RWPE1 (cell line): ENCODE data around the gene CSTF1.

Experiments
- CTCF ChIA-PET: fragments of 350-600 bp; sonication (Branson Sonifier 250); formaldehyde crosslinking; extraction: SDS; loops from one replicate; lab custom pipeline; 2021; lab: Yijun Ruan, JAX
- POLR2A ChIA-PET: fragments of 400-600 bp; formaldehyde crosslinking; extraction: SDS; loops from one replicate; lab custom pipeline; 2020; ENCODE audit warnings: antibody characterized with exemption; ENCODE audit not compliant: low non-redundant PET; lab: Yijun Ruan, JAX
- DNase-seq: peaks from one replicate; pipeline ENCODE4 v3.0.0; 2012; ENCODE audit warnings: low spot score
- H3K27ac ChIP-seq: fragments of 450-650 bp; 2 replicates; pipeline ENCODE4 v1.5.1; 2017
- TF ChIP-seq, protein P1 (sequence below): fragments of 450-650 bp; conservative IDR thresholded peaks from 2 replicates; pipeline ENCODE4 v1.5.1; 2017; ENCODE audit warnings: low read depth, mild to moderate bottlenecking

The CSTF1 gene

DNA sequence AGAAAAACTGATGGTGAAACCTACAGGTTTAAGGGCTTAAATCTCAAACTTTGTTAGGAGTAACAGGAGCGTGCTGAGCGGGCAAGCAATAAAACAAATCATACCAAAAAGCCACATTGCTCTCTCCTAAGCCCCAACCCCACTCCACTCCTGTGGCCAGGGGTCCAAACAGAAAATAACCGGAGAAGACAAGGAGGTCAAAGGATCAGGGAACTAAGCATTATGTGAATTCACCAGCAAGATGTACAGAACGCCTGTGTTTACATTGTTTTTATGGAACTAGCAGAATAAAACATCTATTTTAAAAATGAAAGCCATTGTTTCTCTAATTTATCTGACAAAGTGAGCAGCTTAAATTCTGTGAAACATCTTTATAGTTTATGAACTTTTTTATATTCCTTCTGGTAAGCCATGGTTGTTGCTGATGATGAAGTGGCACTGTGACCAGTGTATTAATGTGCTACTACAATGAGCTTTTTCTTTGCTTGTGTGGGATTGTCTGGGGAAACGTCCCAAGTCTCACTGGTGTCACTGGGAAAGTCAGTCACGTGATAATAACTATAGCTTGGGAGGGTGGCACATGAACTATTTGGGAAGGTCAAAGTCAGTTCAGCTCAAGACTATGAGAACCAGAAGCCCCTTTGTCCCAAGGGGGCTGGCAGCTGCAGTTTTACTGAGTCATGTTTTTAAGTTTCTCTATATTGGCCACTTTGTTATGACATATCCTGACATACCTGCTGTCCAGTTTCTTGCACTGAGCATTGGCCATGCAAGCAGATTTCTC, 23.9 kb upstream of the CSTF1 start:
- no peak for DNase-seq
- TF ChIP-seq, protein P1, sequence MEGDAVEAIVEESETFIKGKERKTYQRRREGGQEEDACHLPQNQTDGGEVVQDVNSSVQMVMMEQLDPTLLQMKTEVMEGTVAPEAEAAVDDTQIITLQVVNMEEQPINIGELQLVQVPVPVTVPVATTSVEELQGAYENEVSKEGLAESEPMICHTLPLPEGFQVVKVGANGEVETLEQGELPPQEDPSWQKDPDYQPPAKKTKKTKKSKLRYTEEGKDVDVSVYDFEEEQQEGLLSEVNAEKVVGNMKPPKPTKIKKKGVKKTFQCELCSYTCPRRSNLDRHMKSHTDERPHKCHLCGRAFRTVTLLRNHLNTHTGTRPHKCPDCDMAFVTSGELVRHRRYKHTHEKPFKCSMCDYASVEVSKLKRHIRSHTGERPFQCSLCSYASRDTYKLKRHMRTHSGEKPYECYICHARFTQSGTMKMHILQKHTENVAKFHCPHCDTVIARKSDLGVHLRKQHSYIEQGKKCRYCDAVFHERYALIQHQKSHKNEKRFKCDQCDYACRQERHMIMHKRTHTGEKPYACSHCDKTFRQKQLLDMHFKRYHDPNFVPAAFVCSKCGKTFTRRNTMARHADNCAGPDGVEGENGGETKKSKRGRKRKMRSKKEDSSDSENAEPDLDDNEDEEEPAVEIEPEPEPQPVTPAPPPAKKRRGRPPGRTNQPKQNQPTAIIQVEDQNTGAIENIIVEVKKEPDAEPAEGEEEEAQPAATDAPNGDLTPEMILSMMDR: no peak
- no peak overlapping the region for H3K27ac ChIP-seq
- ChIA-PET CTCF (interaction anchor here (0.7 kb wide), 1 partner anchor 12 kb away, joined by 3 read pairs; no protein-coding TSS in a partner anchor), POLR2A (no interaction called here)

DNA sequence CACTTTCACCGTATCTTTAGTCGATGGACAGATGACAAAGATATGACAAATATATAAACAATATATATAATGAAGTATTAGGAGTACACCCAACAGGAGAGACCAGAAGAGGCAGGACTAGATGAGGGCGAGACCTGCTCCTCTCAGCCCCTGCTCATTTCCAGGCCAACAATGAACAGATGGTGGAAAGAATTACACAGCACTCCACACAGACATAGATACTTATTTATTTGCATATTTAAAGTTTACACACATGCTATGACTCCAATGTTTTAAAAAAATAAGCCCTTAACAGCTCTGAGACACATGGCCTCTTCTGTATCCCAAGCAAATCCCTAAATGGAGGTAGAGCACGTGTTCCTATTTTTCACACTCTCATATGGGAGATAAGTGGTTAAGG, 23.3 kb upstream of the CSTF1 start:
- CTCF ChIA-PET: interaction anchor here (0.6 kb wide), 1 partner anchor 234 kb away, joined by 4 read pairs; no protein-coding TSS in a partner anchor
- DNase-seq: no peak
- H3K27ac ChIP-seq: no peak overlapping the region
- TF ChIP-seq, protein P1: no peak
- POLR2A ChIA-PET: no interaction called here

DNA sequence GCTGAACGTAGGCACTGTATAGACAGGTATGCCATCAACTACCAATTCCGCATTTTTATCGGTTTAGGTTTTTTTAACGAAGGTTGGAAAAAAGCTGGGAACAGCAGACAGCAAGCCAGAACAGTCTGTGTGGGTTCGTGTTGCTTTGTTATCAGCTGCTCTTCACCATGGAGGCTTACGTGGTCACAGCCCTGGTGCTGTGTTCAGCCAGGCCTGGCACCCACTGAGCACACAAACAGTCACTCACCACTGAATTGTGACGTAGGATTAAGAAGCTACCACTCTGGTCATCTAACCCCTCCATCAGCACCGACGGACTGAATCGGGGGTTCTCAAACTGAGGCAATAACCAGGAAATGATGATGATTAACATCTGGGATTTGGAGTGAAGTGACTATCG, 20.5 kb upstream of the CSTF1 start:
- ChIA-PET CTCF (interaction anchor here (0.7 kb wide), 1 partner anchor 1208 kb away, joined by 3 read pairs; no protein-coding TSS in a partner anchor), POLR2A (no interaction called here)
- TF ChIP-seq, protein P1: no peak
- H3K27ac ChIP-seq: no peak overlapping the region; the same call in 1 of the 2 replicates
- DNase-seq: no peak

DNA sequence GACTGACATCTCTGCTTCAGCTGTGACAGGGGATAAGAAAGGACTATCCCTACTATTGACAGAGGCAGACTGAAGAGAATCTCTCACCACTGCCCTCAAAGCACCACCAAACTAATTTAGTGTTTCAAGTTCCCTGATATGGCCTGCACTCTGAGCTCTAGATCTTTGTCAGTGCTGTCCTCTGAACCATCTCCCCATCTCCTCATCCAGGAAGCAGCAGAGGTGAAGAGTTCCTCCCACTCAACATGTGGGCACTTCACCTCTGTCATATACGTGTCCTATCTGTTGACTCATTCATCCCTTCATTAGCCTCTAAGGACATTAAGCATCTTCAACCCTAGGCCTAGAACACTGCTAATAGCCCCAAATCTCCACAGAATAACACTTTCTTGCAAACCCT, 19.6 kb upstream of the CSTF1 start:
- TF ChIP-seq, protein P1: no peak

DNA sequence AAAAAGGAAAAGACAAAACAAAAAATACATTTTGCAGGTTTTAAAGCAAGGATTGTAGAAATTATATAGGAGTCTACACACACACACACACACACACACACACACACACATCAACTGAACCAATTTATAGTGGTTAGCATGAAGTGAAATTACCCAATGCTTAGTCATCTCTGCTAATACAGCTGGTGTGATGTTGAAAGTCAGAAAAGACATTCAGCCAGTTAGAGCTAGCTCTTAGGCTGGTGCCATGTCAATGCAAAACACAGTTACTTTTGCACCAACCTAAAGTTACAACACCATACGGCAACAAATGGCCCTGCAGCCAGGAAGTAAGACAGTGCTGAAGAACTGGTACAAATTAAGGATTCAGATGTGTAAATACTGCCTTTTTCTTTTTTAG, 18.5 kb upstream of the CSTF1 start:
- CTCF ChIA-PET: interaction anchor here (0.6 to 0.7 kb wide), 2 partner anchors 59 to 597 kb away, joined by 4 to 5 read pairs; no protein-coding TSS in a partner anchor
- POLR2A ChIA-PET: interaction anchor here (0.6 kb wide), 1 partner anchor 18 kb away, joined by 3 read pairs; the partner anchor contains the start of genes AURKA and CSTF1
- peak overlapping the region; percentile 60 for H3K27ac ChIP-seq
- peak; percentile 95 for DNase-seq
- TF ChIP-seq, protein P1: no peak

More for the DNA sequence above, 19.6 kb upstream of the CSTF1 start:
- CTCF ChIA-PET: interaction anchor here (0.7 kb wide), 1 partner anchor 1207 kb away, joined by 3 read pairs; no protein-coding TSS in a partner anchor
- POLR2A ChIA-PET: interaction anchor here (0.6 kb wide), 1 partner anchor 22 kb away, joined by 3 read pairs; no protein-coding TSS in a partner anchor
- H3K27ac ChIP-seq: no peak overlapping the region
- DNase-seq: no peak

DNA sequence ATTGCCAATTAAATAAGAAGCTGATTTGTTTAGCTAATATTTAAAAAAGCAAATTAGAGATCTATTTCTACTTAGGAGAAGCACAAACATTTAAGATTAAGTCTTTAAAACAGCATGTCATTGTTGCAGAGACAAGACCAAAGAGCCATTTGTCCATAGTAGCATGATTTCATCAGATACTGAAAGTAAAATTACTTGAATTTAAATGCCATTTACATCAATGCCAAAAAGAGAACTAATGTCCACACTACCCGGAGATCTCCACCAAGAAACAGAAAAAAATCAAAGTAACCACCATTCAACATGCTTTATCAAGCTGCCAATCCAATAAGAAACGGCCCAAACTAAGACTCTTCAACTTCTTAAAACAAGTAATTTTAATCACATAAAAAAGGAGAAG, 16.1 kb upstream of the CSTF1 start:
- ChIA-PET CTCF (no interaction called here), POLR2A (no interaction called here)
- TF ChIP-seq, protein P1: no peak
- H3K27ac ChIP-seq: peak overlapping the region; percentile 55
- no peak for DNase-seq
